Cardiac muscle cell (in vitro differentiated cells and primary cell): ENCODE data around the gene SATB2. TPM values are rescaled to one million over a fixed set of nuclear protein-coding genes. Genes with fewer than 3 reads are reported as not detected.
A peak's percentile ranks its signal among the peaks of the same experiment; 100 is the strongest.

Experiments used
- DNase-seq, 2 donors: peaks; one replicate each; pipeline versions ENCODE4 v3.0.0 to v3.0.0-alpha.2; 2010 to 2017; ENCODE audit warnings: low read depth in 1 of 2, low spot score in 1 of 2
- H3K27ac ChIP-seq: fragments of 200-600 bp; sonication (generic); 2 replicates; pipeline ENCODE4 v1.5.1; 2016
- H3K27me3 ChIP-seq: fragments of 200-600 bp; sonication (generic); 2 replicates; pipeline ENCODE4 v1.6.0; 2016; ENCODE audit warnings: control low read depth
- H3K36me3 ChIP-seq: fragments of 200-600 bp; sonication (generic); 2 replicates; pipeline ENCODE4 v1.5.1; 2016; ENCODE audit warnings: control low read depth
- H3K4me1 ChIP-seq: fragments of 200-600 bp; sonication (generic); 2 replicates; pipeline ENCODE4 v1.8.1; 2017; ENCODE audit warnings: low read depth, mild to moderate bottlenecking, mixed run types
- H3K4me3 ChIP-seq: fragments of 200-600 bp; sonication (generic); 2 replicates; pipeline ENCODE4 v1.5.1; 2016; ENCODE audit warnings: mild to moderate bottlenecking
- H3K9me3 ChIP-seq: fragments of 200-600 bp; sonication (generic); 2 replicates; pipeline ENCODE4 v1.5.1; 2017; ENCODE audit warnings: low read depth, mild to moderate bottlenecking, control low read depth
- CTCF ChIP-seq: IDR thresholded peaks from 2 replicates; pipeline ENCODE4 v1.5.1; 2012; ENCODE audit warnings: low read depth, mild to moderate bottlenecking, low read length
- polyA plus RNA-seq: library from polyadenylated mRNA; unstranded; fragments of >200 nt; fragmentation: Nextera tagmentation; extraction: Ambion mirVana; gene quantifications from 2 replicates; pipeline ENCODE4 v1.2.1, GENCODE V29; 2016
- total RNA-seq: library from RNA; depleted of rRNA; stranded (reverse); fragments of >200 nt; gene quantifications from 2 replicates; pipeline ENCODE4 v1.2.3, GENCODE V29; 2016

Gene SATB2
- total and polyA plus RNA-seq, 2 experiments from 2014 or later, result 1.0 to 1.4 TPM

GRCh38 chr2:199461711-199462346 is 4.1 kb upstream of the SATB2 start:
- peaks cover 5% of the 10 kb centered on the region for H3K4me1 ChIP-seq
- DNase-seq, result no peak
- H3K27ac ChIP-seq, result no peak overlapping the region
- H3K4me3 ChIP-seq, result no peak overlapping the region
- no peaks in the 10 kb centered on the region for H3K36me3 ChIP-seq
- H3K9me3 ChIP-seq, result no peaks in the 10 kb centered on the region
- TF ChIP-seq CTCF, result no peak
- peaks cover 90% of the 10 kb centered on the region for H3K27me3 ChIP-seq

GRCh38 chr2:199460846-199461710 is 3.3 kb upstream of the SATB2 start:
- TF ChIP-seq CTCF, result no peak
- Histone ChIP-seq H3K36me3 (no peaks in the 10 kb centered on the region), H3K4me1 (peaks cover 11% of the 10 kb centered on the region), H3K27ac (no peak overlapping the region), H3K27me3 (peaks cover 90% of the 10 kb centered on the region), H3K9me3 (no peaks in the 10 kb centered on the region), H3K4me3 (no peak overlapping the region)
- no peak for DNase-seq

GRCh38 chr2:199460101-199460671 is 2.4 kb upstream of the SATB2 start:
- TF ChIP-seq CTCF, result no peak
- no peak overlapping the region for H3K27ac ChIP-seq
- H3K9me3 ChIP-seq, result no peaks in the 10 kb centered on the region
- H3K36me3 ChIP-seq, result no peaks in the 10 kb centered on the region
- peak overlapping the region; percentile 71 for H3K4me3 ChIP-seq
- H3K27me3 ChIP-seq, result peaks cover 90% of the 10 kb centered on the region
- DNase-seq, result peak in 1 of 2 donors; percentile 57
- H3K4me1 ChIP-seq, result peaks cover 12% of the 10 kb centered on the region

- H3K27ac ChIP-seq, result no peak overlapping the region
Measured at GRCh38 chr2:199459286-199460100, 1.8 kb upstream of the SATB2 start.

More at GRCh38 chr2:199459286-199460100, 1.8 kb upstream of the SATB2 start:
- H3K36me3 ChIP-seq, result no peaks in the 10 kb centered on the region
- peak; percentile 93 to 96 for DNase-seq
- peak overlapping the region; percentile 71 for H3K4me3 ChIP-seq
- H3K27me3 ChIP-seq, result peaks cover 90% of the 10 kb centered on the region
- peaks cover 12% of the 10 kb centered on the region for H3K4me1 ChIP-seq
- TF ChIP-seq CTCF, result peak; percentile 3
- no peaks in the 10 kb centered on the region for H3K9me3 ChIP-seq
